ENCODE measurements around the gene VWA1.
"Not testable (repeated sequence)": the region's sequence is repeated elsewhere in the genome, so short reads cannot be mapped to it uniquely, and the experiment has no call there.

Gene VWA1

DNA sequence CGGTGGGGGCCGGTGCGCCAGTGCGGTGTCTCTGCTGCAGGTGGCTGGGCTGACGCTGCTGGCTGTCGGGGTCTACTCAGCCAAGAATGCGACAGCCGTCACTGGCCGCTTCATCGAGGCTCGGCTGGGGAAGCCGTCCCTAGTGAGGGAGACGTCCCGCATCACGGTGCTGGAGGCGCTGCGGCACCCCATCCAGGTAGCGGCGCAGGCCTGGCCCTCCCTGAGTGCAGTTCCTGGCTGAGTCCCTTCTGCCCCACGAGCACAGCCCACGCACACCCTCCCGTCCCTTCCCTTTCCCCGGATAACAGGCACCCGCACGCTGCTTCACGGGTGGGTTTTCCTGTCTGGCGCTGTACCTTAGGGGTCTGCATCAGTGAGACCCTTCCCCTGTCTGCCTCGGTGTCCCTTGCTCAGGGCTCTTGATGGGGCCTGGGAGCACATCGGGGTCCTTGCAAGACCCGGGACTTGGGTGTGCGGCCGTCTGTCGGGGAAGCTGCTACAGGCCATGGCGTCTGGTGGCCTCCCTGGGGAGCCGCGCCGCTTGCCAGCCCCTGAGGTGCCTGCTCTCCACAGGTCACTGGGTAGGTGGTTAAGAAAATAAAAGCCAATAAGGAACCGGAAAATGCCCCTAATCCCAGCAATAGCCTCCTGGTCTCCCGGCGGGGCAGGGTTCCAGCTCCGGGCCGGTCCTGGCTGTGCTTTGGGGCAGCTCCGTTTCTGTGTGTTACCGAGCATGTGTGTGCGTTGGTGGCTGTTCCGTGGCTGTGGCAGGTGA, 49.7 kb downstream of the VWA1 start:
- not testable (repeated sequence) for DNase-seq (ENCODE audit: low read depth in 2 of 2)

DNA sequence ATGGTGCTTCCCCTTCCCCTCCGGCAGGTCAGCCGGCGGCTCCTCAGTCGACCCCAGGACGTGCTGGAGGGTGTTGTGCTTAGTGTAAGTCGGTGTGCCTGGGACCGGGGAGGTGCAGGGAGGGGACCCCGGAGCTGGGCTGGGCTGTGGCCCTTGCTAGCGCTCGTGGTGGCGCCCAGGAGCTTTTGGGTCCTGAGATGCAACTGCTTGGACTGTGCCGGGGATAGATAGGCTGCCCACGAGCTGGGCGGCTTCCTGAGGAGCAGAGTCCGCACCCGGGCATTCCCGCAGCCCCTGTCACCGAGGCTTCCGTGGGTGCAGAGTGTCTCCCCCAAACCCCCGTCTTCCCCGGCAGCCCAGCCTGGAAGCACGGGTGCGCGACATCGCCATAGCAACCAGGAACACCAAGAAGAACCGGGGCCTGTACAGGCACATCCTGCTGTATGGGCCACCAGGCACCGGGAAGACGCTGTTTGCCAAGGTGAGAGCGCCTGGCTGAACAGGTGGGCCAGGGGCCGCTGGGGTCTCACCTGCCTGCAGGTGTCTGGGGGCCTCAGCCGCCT, 50.3 kb downstream of the VWA1 start:
- not testable (repeated sequence) for DNase-seq (ENCODE audit: low read depth in 2 of 2)

- DNase-seq (ENCODE audit: low read depth in 2 of 2): no peak
Observed at GRCh38 chr1:1487701-1488100, 52.2 kb downstream of the VWA1 start.

DNA sequence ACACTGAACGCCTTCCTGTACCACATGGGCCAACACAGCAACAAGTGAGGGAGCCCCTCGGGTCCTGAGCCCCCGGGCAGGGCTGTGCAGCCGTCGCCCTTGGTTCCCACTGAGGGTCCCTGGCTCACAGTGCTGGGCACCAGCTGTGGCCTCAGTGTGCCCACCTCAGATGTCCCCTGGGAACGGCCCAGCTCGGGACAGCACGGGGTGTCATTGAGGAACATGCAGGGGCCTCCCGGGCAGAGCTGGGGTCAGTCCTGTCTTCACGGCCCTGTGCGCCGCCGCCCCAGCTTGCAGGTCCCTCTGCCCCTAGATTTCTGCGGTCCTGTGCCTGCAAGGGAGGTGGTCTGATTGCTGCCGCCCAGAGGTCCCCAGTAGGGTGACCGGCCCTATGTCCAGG, 53.7 kb downstream of the VWA1 start:
- no peak for DNase-seq (ENCODE audit: low read depth in 2 of 2)

- no peak for DNase-seq (ENCODE audit: low read depth in 2 of 2)
Observed at GRCh38 chr1:1489861-1490260, 54.4 kb downstream of the VWA1 start.

- no peak for DNase-seq (ENCODE audit: low read depth in 2 of 2)
Observed at GRCh38 chr1:1490633-1491230, 55.2 kb downstream of the VWA1 start.

DNA sequence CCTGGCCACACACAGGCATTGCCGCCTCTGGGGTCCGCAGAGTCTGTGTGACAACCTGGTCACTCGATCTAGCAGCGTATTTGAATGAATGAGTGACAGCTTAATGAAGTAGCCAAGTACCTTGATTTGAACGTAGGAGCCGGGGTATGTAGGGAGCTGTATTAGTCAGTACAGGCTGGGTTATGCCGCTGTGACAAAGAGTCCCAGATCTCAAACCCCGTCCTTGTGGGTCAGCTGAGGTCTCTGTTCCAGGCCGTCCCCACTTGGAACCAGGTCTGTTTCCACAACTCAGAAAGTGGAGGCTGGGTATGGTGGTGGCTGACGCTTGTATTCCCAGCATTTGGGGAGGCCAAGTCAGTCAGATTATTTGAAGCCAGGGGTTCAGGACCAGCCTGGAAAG, 56.1 kb downstream of the VWA1 start:
- no peak for DNase-seq (ENCODE audit: low read depth in 2 of 2)
